ENCODE measurements around the gene LRIT2.

DNA sequence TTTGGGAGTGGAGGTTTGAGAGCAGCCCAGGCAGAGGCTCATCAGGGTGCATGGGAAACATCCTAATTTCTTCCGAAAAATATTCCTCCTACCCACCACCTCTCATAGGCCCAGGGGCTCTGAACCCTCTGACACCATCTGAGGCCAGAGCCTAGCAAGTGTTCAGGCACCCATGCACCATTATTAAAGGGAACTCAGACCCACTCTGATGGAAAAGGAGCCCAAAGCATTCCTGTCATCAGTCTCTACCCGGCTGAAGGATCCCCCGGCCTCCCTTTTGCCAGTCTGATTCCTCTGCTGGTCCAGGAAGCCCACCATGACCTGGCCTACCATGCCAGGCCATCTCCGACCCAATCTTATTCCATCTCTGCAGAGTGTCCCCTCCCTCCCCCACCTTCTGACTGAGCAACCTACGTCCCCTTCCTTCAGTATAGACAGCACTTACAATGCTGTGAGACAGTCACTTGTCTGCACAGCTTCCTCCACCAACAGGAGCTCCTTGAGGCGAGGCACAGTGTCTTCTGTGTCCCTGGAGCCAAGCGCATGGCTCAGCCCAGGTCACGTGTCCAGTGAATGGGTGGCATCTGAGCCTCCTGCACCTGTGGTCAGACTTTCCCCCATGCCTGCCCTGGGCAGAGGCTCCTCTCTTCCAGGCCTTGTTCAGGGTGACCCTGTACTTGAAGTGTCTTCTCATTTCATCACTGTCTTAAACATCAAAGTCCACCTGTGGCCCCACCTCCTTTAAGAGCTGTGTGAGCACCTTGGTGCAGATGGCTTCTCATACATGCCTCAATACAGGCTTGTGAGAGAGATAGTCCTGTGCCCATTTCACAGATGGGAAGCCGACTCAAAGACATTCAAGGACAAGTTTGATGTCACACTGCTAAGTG is 52.6 kb downstream of the LRIT2 start:
- TF ChIP-seq, protein P1, sequence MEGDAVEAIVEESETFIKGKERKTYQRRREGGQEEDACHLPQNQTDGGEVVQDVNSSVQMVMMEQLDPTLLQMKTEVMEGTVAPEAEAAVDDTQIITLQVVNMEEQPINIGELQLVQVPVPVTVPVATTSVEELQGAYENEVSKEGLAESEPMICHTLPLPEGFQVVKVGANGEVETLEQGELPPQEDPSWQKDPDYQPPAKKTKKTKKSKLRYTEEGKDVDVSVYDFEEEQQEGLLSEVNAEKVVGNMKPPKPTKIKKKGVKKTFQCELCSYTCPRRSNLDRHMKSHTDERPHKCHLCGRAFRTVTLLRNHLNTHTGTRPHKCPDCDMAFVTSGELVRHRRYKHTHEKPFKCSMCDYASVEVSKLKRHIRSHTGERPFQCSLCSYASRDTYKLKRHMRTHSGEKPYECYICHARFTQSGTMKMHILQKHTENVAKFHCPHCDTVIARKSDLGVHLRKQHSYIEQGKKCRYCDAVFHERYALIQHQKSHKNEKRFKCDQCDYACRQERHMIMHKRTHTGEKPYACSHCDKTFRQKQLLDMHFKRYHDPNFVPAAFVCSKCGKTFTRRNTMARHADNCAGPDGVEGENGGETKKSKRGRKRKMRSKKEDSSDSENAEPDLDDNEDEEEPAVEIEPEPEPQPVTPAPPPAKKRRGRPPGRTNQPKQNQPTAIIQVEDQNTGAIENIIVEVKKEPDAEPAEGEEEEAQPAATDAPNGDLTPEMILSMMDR (IDR thresholded peaks at IDR 0.05): no peak
- no peak for TF ChIP-seq EZH2 (IDR thresholded peaks at IDR 0.05)

Measured in neural progenitor cell (in vitro differentiated cells).